MM.1S (cell line): ENCODE data around the gene FGF19.

Experiments
- DNase-seq: peaks from one replicate; pipeline ENCODE4 v3.0.0-alpha.2; 2015
- H2AFZ ChIP-seq: fragments of 300-600 bp; sonication (generic); 2 replicates; pipeline ENCODE4 v1.6.0; 2016; ENCODE audit warnings: antibody characterized with exemption, low read length
- H3F3A ChIP-seq: fragments of 300-600 bp; sonication (generic); 2 replicates; pipeline ENCODE4 v1.6.1; 2016; ENCODE audit warnings: mild to moderate bottlenecking, antibody characterized with exemption, low read length, moderate library complexity, mixed read lengths; ENCODE audit not compliant: insufficient read depth
- H3K27ac ChIP-seq: fragments of 300-600 bp; sonication (generic); 2 replicates; pipeline ENCODE4 v1.5.1; 2016; ENCODE audit warnings: mild to moderate bottlenecking, low read length
- H3K27me3 ChIP-seq: fragments of 300-600 bp; sonication (generic); replicated peaks from 2 replicates; pipeline ENCODE4 v1.6.0; 2016; ENCODE audit warnings: low read length; ENCODE audit not compliant: insufficient read depth
- H3K36me3 ChIP-seq: fragments of 300-600 bp; sonication (generic); replicated peaks from 2 replicates; pipeline ENCODE4 v1.6.1; 2016; ENCODE audit warnings: mild to moderate bottlenecking, low read length, mixed read lengths; ENCODE audit not compliant: insufficient read depth
- H3K4me1 ChIP-seq: fragments of 300-600 bp; sonication (generic); 2 replicates; pipeline ENCODE4 v1.6.1; 2016; ENCODE audit warnings: low read length, mixed read lengths
- H3K4me2 ChIP-seq: fragments of 300-600 bp; sonication (generic); 2 replicates; pipeline ENCODE4 v1.6.0; 2016; ENCODE audit warnings: low read depth, low read length
- H3K4me3 ChIP-seq: fragments of 300-600 bp; sonication (generic); 2 replicates; pipeline ENCODE4 v1.5.1; 2016; ENCODE audit warnings: low read length, mixed read lengths
- H3K79me2 ChIP-seq: fragments of 300-600 bp; sonication (generic); 2 replicates; pipeline ENCODE4 v1.6.1; 2016; ENCODE audit warnings: mixed run types, low read length, mixed read lengths
- H3K9ac ChIP-seq: fragments of 300-600 bp; sonication (generic); 2 replicates; pipeline ENCODE4 v1.6.1; 2016; ENCODE audit warnings: low read length, mixed read lengths
- H3K9me2 ChIP-seq: fragments of 300-600 bp; sonication (generic); replicated peaks from 2 replicates; pipeline ENCODE4 v1.6.1; 2016; ENCODE audit warnings: mild to moderate bottlenecking, low read length, mixed read lengths; ENCODE audit not compliant: insufficient read depth
- H3K9me3 ChIP-seq: fragments of 300-600 bp; sonication (generic); replicated peaks from 2 replicates; pipeline ENCODE4 v1.6.1; 2016; ENCODE audit warnings: mild to moderate bottlenecking, low read length, mixed read lengths; ENCODE audit not compliant: insufficient read depth
- H4K20me1 ChIP-seq: fragments of 300-600 bp; sonication (generic); 2 replicates; pipeline ENCODE4 v1.6.1; 2016; ENCODE audit warnings: mild to moderate bottlenecking, low read length, moderate library complexity, mixed read lengths; ENCODE audit not compliant: insufficient read depth
- EZH2 ChIP-seq: fragments of 300-600 bp; sonication (generic); optimal IDR thresholded peaks from 2 replicates; pipeline ENCODE3; 2017; ENCODE audit warnings: low read depth, mild to moderate bottlenecking, antibody characterized with exemption, low read length, mixed read lengths
- EZH2phosphoT487 ChIP-seq: fragments of 300-600 bp; sonication (generic); IDR thresholded peaks from 2 replicates; pipeline ENCODE4 v1.6.1; 2018; ENCODE audit warnings: antibody characterized with exemption, low read length
- TF ChIP-seq, protein P1 (sequence below): fragments of 300-600 bp; sonication (generic); IDR thresholded peaks from 2 replicates; pipeline ENCODE4 v1.5.1; 2016; ENCODE audit warnings: antibody characterized with exemption, low read length, mixed read lengths

FGF19 gene

DNA sequence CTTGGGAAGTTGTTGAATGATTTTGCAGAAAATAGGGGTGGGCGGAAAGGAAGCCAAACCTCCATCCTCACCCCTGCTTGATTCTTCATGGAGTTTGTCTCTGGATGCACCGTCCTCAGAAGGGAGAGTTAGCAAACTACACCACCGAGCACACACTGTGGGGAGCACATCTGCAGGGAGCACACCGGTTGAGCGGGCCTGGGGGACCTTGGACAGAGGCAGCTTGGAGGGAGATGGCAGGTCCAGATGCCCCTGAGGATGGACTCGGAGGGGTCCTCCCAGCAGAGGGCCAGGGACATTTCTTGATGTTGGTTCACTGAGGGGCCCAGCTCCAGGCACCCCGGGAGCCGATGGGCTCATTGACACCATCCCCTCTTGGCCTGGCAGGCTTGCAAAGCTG, 15.1 kb upstream of the FGF19 start:
- Histone ChIP-seq H3K27me3 (peaks cover 88% of the 10 kb centered on the region), H3K4me2 (no peak overlapping the region), H3K4me1 (no peaks in the 10 kb centered on the region), H3K4me3 (no peak overlapping the region), H3K9me2 (no peaks in the 10 kb centered on the region), H3K79me2 (no peaks in the 10 kb centered on the region), H3K36me3 (no peaks in the 10 kb centered on the region), H2AFZ (no peak overlapping the region), H4K20me1 (no peaks in the 10 kb centered on the region), H3K9me3 (no peaks in the 10 kb centered on the region), H3K9ac (no peak overlapping the region), H3K27ac (no peak overlapping the region), H3F3A (no peaks in the 10 kb centered on the region)
- DNase-seq, result no peak
- TF ChIP-seq EZH2phosphoT487, result no peak
- TF ChIP-seq, protein P1, sequence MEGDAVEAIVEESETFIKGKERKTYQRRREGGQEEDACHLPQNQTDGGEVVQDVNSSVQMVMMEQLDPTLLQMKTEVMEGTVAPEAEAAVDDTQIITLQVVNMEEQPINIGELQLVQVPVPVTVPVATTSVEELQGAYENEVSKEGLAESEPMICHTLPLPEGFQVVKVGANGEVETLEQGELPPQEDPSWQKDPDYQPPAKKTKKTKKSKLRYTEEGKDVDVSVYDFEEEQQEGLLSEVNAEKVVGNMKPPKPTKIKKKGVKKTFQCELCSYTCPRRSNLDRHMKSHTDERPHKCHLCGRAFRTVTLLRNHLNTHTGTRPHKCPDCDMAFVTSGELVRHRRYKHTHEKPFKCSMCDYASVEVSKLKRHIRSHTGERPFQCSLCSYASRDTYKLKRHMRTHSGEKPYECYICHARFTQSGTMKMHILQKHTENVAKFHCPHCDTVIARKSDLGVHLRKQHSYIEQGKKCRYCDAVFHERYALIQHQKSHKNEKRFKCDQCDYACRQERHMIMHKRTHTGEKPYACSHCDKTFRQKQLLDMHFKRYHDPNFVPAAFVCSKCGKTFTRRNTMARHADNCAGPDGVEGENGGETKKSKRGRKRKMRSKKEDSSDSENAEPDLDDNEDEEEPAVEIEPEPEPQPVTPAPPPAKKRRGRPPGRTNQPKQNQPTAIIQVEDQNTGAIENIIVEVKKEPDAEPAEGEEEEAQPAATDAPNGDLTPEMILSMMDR, result no peak
- TF ChIP-seq EZH2, result no peak

DNA sequence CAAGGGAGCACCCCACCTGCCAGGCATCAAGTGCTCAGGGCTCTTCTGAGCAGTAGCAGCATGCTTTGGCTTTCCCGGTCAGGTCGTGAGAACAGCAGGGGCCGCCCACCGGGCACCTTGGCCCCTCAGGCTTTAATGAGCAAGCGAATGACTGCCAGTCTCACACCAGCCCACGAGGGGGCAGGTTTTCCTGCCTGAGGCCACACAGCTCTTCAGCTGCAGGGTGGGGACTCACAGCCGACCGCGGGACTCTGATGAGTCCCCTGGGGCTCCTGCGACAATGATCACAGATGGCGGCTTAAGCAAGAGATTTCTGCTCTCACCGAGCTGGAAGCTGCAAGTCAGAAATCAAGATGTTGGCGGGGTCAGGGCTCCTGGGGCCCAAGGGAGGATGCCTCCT, 14.3 kb upstream of the FGF19 start:
- TF ChIP-seq, protein P1, result peak; percentile 31; the same call in 1 of the 2 replicates
- TF ChIP-seq EZH2, result peak; percentile 47
- no peak for TF ChIP-seq EZH2phosphoT487
- H3K4me3 ChIP-seq, result no peak overlapping the region
- H3K9me2 ChIP-seq, result no peaks in the 10 kb centered on the region
- no peaks in the 10 kb centered on the region for H3K9me3 ChIP-seq
- H3K27ac ChIP-seq, result no peak overlapping the region
- H4K20me1 ChIP-seq, result no peaks in the 10 kb centered on the region
- H3K36me3 ChIP-seq, result no peaks in the 10 kb centered on the region
- no peaks in the 10 kb centered on the region for H3K79me2 ChIP-seq
- H3F3A ChIP-seq, result no peaks in the 10 kb centered on the region
- no peak overlapping the region for H3K4me2 ChIP-seq
- H3K9ac ChIP-seq, result no peak overlapping the region
- H2AFZ ChIP-seq, result no peak overlapping the region
- H3K4me1 ChIP-seq, result no peaks in the 10 kb centered on the region
- peaks cover 88% of the 10 kb centered on the region for H3K27me3 ChIP-seq
- DNase-seq, result no peak

DNA sequence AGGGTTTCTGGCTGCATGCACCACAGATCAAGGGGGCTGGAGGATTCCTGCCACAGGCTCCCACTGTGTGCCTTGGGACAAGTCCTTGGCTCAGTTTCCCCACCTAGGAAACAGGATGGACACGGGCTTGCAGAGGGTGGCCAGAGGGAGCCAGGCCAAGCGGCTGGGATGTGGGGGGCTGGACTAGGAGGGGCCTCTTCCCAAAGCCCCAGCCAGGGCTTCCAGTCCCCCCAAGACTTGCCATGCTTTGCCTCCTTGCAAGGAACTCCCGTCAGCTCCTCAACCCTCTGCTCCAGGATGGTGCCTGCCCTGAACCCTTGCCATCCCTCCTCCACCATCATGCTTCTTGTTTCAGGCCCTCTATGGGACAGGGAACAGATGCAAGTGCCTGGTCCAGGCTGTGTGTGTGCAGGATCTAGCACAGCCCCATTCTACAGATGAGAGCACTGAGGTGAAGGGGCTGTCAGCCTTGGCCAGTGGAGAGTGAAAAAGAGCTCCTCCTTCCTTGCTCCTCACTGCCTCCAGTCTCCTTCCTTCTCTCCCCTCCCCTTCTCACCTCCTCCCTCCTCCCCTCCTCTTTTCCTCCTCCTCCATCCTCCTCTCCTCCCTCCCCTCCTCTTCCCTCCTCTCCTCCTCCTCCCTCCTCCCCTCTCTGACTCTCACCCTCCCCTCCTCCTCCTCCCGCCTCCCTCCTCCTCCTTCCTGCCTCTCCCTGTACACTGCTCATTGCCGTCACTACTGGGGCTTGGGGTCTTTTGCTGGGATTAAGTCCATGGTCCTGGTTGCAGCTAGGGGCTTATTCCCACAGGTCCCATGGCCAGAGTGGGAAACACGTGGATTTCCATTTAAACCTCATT, 13.3 kb upstream of the FGF19 start:
- Histone ChIP-seq H2AFZ (no peak overlapping the region), H3F3A (no peaks in the 10 kb centered on the region), H3K9me3 (no peaks in the 10 kb centered on the region), H3K27me3 (peaks cover 88% of the 10 kb centered on the region), H3K9ac (no peak overlapping the region), H3K4me2 (no peak overlapping the region), H3K9me2 (no peaks in the 10 kb centered on the region), H3K36me3 (no peaks in the 10 kb centered on the region), H3K4me1 (no peaks in the 10 kb centered on the region), H4K20me1 (no peaks in the 10 kb centered on the region), H3K27ac (no peak overlapping the region), H3K79me2 (no peaks in the 10 kb centered on the region), H3K4me3 (no peak overlapping the region)
- TF ChIP-seq EZH2phosphoT487 (no peak), EZH2 (no peak)
- TF ChIP-seq, protein P1, result no peak
- DNase-seq, result no peak
